Activated effector memory CD4-positive, alpha-beta T cell treated with anti-CD3 and anti-CD28 coated beads, Interleukin-2, amount 50 U/mL, for 16 hours (primary cell): ENCODE measurements around the gene EVPLL.
"Not testable (repeated sequence)": the region's sequence is repeated elsewhere in the genome, so short reads cannot be mapped to it uniquely, and the experiment has no call there.

Source experiments
- DNase-seq: peaks from one replicate; pipeline ENCODE4 v3.0.0-alpha.2; 2020

The EVPLL gene

DNA sequence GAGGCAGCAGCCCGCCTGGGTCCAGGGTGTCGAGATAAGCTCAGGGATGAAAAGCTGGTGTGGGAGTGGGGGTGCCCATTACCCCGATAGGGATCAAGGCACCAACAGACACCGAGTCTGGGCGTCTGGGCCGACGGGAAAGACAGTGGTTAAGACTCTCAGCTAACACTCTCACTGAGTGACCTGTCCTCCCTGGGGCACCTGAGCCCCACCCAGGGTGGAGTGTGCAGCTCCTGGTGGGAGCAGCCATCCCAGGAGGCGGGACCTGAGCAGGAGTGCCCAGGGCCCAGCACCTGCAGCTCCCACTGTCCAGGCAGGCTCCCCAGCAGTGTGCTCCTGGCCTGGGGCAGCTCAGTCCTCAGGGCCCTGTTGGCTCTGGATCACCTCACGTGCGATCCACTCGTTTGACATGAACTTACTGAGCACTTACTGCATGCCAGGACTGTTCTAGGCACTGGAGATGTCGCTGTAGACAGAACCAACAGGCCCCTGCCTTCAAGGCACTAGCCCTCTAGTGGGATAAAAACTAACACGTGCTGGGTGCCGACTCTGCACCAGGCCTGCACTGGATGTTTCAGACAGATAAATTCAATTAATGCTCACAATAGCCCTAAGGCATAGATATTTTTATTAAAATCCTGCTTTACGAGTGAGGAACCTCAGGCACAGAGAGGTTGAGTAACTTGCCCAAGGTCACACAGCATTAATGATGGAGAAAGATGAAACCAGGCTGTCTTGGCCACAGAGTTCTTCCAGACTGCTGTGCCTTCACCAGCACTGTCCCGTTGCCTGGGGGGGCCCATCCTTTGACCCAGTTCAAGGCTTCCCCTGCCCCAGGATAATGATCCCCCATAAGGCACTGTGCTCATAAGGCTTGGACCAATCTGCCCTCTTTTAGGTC is 1.9 kb downstream of the EVPLL start:
- no peak for DNase-seq

DNA sequence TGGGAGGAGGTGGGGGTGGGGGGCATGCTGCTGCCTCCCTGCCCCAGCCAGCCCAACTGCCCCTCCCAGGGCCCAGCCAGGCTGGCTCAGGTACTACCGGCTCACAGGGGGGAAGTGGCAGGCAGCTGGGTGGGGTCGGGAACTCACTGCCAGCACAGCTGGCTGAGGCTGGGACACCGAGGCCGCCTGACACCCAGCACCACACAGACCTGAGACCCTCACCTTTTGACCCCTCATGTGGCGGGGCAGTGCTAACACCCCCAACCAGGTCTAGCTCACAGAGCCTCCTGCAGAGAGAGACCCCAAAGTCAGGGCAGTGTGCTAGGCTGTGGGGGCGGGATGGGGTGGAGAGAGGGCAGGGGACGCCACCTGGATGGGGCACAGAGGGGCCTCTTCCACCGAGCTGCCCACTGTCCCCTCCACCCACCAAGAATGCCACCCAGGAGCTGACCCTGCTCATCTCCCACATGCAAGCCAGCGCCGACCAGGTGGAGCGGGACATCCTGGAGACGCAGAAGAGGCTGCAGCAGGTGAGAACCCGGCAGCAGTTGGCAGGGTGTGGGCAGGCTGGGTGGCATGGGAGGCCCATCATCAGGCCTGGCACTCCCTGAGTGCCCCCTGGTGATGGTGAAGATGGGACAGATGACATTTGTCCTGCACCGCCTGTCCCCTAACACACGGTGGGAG is 3.0 kb downstream of the EVPLL start:
- DNase-seq = no peak

DNA sequence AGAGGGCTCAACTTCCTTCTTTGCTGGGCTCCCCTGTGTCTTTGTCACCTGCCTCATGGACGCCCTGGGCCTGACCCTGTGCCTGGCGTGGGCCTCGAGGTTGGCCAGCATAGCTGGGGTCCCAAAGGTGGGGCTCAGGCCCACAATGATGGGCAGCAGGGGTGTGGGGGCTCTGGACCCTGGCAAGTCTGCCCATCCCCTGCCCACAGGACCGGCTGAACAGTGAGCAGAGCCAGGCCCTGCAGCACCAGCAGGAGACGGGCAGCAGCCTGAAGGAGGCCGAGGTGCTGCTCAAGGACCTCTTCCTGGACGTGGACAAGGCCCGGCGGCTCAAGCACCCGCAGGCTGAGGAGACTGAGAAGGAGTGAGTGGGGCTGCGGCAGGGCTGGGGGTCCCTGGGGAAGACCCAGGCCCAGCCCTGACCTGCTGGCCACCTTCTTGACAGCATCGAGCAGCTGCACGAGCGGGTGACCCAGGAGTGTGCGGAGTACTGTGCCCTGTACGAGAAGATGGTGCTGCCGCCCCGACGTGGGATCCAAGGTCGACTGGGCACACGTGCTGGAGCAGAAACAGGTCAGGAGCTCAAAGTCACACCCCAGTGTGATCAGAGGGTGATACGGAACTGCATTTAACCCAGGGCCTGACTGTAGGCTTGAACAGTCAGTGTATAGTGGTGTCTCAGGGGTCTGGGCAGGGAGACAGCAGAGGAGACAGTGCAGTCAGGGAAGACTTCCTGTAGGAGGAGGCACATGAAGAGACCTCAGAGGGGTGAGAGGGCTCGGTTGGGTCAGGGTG is 3.8 kb downstream of the EVPLL start:
- no peak for DNase-seq

DNA sequence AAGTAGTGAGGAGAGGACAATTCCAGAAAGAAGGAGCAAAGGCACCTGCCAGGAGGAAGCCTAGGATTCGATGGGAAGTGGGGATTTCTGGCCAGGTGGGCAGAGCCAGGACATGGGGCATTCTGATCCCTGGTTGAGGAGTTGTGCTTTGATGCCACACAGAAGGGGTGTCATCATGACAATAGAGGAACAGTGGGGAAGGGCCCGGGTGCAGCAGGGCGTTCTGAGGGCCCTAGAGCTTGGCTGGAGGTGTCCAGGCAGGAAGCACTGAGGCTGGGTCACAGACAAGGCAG is 4.3 kb downstream of the EVPLL start:
- DNase-seq = no peak

DNA sequence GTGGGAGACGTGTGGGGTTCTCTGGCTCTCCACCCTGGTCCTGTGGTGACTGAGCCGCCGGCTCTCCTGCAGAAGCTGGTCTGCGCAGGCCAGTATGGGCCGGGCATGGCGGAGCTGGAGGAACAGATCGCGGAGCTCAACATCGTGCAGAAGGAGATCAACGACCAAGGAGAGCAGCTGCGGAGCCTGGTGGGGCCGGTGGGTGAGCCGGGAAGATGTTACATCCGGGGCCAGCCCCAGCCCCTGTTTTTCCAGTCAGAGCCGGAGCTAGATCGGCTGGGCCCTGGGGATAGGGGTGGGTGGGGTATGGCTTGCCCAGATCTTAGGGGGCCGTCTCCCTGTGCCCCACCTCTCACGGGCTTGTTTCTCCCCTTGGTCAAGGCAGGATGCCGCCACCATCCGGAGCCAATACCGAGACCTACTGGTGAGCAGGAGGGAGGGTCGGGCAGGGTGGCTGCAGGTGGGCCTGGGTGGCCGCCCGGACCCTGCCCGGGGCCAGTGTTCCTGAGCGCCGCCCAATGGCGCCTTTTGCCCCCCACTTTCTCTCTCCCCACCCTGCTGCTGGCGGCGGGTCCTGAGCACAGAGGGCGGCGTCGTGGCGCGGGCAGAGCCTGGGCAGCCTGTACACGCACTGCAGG is 5.0 kb downstream of the EVPLL start:
- DNase-seq = no peak

DNA sequence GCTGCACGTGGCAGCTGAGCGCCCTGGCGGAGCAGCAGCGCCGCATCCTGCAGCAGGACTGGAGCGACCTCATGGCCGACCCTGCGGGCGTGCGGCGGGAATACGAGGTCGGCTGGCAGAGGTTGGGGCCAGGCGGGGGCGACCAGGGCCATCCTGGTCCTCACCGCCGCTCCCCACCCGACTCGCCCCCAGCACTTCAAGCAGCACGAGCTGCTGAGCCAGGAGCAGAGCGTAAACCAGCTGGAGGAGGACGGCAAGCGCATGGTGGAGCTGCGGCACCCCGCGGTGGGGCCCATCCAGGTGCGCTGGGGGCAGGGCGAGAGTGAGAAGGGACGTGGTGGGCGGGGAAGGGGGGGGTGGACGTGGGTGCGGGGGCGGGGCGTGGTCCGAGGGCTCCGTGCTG is 5.5 kb downstream of the EVPLL start:
- not testable (repeated sequence) for DNase-seq

DNA sequence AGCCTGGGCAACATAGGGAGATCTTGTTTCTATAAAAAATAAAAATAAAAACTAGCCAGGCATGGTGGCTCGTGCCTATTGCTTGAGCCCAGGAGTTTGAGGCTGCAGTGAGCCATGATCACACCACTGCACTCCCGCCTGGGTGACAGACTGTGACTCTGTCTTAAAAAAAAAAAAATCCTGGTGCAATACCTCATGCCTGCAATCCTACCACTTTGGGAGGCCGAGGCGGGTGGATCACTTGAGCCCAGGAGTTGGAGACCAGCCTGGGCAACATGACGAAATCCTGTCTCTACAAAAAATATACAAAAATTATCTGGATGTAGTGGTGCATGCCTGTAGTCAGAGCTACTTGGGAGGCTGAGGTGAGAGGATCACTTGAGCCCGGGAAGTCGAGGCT is 6.7 kb downstream of the EVPLL start:
- DNase-seq = not testable (repeated sequence)

DNA sequence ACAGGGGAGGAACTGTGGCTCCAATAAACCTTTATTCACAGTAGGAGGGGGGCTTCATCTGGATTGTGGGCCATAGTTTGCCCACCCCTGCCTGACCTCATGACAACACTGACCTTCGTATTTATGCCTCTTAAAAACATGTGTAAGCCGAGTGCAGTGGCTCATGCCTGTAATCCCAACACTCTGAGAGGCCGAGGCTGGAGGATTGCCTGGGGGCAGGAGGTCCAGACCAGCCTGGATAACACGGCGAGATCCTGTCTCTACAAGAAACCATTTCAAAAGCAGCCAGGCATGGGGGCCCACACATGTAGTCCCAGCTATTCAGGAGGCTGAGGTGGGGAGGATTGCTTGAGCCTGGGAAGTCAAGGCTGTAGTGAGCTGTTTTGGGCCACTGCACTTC is 10.0 kb downstream of the EVPLL start:
- not testable (repeated sequence) for DNase-seq

DNA sequence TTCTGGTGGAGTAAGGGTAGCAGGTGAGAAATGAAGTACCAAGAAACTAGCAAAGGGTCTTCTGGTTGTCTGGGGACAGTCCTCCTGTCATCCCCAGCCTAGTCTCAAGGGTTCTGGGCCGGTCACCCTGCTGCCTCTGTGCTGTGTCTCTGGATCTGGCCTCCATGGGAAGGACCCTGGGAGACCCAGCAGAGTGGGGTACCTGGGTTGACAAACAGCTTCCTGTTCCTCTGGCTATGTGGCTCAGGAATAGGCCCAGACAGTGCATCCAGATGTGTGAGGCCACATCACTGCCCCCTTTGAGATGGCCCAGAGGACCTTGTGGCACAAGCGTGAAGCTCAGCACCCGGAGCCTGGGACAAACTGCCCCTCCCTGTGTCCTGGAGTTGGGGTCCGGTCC is 10.7 kb downstream of the EVPLL start:
- DNase-seq = not testable (repeated sequence)

DNA sequence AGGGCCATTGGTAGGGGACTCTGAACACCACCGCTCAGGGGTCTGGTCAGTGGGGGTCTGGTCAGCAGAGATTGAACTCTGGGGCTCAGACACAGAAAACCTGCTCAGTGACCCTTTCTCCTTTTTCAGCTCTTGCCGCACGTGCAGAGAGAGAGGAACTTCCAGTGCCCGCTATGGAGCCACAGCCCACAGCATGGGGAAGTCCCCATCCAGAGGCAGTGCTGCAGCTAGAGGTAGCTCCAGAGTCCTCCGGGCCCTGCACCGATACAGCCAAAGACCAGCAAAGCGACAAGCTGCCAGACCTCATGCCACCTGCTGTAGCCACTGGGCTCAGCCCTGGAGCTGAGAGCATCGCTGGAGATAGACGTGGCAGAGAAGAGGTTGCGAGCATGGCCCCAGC is 11.2 kb downstream of the EVPLL start:
- not testable (repeated sequence) for DNase-seq

DNA sequence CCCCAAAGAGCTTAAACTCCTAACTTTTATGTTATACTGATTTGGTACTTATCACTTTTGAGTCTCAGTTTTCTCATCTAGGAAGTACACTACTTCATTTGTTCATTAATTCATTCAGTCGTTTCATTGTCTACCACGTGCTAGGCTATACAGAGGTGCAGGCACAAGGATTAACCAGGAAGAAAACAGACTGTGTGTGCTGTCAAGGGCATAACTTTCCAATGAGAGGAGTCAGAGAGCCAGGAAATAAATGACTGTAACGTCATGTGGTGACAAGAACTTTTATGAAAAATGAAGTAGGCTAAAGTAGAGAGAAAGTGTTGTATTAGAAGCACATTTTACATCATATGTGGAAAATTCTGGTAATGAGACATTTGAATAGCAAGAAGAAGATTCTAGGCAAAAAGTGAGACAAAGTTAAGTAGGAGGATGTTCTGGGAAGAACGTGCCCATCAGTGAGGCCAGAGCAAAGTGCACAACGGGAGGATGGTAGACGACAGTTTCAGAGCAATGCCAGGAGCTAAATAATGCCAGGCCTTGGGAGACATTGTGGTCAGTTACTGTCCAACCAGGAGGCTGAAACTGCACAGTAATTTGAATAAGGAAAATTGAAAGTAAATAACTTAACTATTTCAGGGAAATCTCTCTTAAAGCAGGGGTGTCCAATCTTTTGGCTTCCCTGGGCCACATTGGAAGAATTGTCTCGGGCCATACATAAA is 24.5 kb downstream of the EVPLL start:
- DNase-seq = not testable (repeated sequence)

DNA sequence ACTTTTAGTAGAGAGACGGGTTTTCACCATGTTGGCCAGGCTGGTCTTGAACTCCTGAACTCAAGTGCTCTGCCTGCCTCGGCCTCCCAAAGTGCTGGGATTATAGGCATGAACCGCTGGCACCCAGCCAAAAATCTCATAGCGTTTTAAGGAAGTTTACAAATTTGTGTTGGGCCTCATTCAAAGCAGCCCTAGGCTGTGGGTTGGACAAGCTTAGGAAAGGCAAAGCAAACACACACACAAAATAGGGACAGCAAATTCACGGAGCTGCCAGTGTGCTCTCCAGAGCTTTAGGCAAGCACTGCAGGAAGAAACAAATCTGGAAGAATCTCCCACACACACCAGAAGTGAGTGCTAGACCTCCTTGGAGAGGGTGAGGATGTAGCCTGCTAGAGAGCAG is 25.6 kb downstream of the EVPLL start:
- not testable (repeated sequence) for DNase-seq

DNA sequence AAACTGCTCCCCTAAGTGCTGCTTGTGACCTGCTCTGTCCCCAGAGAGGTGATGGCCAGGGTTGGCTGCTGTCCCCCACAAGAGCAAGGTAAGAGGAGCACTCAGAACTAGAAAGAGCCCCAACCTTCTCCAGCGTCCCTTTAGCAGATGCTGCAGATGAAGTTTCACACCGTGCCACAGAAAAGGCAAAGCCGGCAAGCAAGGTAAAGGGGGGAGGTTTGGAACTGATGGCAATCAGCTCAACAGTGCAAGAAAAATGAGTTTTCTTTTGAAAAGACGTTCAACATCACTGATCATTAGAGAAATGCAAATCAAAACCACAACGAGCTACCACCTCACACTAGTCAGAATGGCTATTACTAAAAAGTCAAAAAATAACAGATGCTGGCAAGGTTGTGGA is 26.0 kb downstream of the EVPLL start:
- not testable (repeated sequence) for DNase-seq

DNA sequence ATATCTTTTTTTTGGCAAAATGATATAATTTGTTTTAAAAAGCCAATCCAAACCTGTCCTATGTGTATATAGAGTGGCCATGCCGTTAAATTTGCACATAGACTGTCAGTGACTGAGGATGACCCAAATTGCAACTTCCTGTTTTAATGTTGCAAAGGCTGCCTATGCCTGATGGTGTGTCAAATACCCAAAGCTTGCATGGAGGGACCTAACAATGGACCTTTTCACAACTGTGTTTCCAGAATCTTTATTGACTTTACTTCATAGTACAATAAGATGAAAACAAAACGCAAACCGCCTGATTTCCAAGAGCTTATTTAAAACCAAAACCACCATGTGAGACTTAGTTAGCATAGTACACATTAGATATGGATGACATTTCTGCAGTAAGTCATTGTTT is 31.3 kb downstream of the EVPLL start:
- not testable (repeated sequence) for DNase-seq

DNA sequence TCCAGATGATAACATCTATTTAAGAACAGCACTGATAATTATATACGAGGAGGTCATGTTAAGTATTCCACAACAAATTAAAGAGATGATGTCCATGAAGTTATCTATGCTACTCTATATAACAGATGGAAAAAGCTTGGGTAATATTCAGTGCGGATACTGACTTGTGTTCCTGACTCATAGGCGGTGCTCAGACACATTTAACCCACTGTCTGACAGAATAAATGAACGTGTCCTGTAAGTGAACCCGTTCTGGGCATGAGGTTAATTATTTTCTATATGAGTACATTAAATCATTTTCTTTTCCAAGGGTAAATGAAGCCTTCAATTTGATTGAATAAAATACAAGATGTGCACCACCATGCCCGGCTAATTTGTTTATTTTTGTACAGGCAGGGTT is 31.7 kb downstream of the EVPLL start:
- DNase-seq = not testable (repeated sequence)

DNA sequence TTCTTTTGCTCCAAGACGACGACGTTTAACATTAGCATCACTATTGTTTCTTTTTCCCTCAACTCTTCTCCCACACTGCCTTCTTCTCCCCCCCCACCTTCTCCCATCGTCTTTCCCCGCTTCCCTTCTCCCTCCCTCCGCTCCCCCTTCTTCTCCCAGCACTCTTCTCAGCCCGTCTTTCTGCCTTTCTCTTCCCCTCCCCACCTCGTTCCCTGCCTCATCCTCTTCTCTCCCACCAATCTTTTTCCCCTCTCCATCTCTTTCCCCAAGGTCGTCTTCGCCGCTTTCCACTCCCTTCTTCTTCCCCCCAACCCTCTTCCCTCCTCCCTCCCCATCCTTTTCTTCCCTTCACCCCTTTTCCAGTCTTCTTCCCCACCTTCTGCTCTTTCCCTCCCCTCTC is 33.2 kb downstream of the EVPLL start:
- not testable (repeated sequence) for DNase-seq

DNA sequence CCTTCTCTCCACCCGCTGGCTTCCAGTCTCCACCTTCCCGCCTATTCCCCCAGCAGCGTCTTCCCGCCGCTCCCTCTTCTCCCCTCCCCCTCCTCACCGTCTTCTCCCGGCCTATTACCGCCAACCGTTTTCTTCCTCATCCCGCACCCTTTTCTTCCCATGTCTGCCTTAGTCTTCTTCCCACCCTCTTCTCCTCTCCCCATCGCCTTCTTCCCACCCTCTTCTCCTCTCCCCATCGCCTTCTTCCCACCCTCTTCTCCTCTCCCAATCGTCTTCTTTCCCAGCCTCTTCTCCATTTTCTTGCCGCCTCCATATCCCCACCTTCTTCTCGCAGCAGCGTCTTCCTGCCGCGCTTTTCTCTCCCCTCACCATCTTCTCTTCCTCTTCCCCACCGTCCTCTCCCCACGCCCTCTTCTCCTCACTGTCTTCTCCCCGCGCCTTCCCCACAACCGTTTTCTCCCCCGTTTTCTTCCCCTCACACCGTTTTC is 33.8 kb downstream of the EVPLL start:
- peak; percentile 68 for DNase-seq

DNA sequence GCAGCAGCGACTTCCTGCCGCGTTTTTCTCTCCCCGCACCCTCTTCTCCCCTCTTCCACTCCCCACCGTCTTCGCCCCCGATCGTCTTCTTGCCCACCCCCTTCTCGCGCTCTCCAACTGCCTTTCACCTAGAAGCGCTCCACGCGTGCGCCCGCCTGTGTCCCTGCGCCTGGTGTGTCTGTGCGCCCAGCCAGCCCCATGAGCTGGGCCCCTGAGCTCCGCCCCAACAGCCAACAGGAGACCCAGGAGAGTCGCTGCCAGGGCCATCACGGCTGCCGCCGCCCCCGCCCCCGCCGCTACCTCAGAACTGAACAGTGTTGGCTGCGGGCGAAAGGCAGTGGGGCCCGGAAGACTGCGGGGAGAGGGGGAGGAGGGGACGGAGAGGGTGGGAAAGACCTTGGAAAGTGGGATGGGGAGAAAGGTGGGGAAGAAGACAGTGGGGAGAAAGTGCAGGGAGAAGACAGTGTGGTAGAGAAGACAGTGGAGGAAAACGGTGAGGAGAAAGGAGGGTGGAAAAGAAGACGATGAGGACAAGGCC is 34.5 kb downstream of the EVPLL start:
- DNase-seq = not testable (repeated sequence)

DNA sequence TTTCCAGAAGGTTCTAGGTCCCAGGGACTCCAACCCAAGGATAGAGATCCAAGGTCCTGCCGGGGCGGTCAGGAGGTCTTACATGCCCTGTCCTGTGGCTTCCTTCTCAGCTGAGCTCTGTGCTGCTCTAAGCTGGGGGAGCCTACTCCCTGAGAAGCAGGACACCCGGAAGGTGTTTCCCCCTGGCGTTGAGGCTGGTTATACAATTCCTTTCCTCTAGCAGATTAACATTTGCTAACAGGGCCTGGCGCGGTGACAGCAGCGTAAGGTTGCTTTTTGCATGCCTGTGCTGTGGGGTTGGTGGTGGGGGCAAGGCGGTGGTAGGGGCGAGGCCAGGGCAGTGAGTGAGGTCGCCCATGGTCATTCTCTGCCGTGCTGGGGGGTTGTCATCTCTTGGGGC is 43.9 kb downstream of the EVPLL start:
- not testable (repeated sequence) for DNase-seq

DNA sequence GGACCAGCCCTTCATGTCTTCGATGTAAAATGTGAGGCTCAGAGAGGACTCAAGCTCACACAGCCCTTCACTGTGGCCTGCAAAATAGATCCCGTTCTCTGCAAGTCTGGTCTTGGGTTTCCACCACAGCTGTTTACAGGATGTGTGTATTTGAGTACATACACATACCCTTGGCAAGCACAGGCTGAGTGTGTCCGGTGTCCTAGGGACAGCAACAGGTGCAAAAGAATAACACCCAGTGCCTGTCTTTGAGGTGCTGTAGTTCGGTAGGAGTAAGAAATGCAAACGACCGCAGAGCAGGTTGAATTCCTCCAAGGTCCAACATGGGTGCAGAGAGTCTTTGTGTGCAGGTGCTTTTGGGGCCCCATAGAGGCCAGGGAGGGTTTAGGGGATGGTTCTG is 44.9 kb downstream of the EVPLL start:
- DNase-seq = not testable (repeated sequence)

DNA sequence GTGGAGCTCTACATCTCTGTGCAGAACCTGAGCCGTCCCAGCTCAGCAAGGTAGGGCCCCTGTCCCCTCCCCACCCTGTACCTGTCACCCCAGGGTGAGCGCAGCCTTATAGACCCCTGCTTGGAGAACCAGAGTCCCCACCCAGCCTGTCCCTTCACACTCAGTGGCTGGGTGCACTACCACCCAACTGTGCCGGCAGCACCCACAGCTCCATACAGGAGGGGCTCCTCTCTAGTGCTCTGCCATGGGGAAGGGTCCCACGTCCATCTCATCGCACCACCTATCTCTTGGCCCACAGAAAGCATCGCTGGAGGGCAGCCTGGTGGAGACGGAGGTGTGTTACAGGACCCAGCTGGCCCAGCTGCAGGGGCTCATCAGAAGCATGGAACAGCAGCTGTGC is 45.4 kb downstream of the EVPLL start:
- not testable (repeated sequence) for DNase-seq

DNA sequence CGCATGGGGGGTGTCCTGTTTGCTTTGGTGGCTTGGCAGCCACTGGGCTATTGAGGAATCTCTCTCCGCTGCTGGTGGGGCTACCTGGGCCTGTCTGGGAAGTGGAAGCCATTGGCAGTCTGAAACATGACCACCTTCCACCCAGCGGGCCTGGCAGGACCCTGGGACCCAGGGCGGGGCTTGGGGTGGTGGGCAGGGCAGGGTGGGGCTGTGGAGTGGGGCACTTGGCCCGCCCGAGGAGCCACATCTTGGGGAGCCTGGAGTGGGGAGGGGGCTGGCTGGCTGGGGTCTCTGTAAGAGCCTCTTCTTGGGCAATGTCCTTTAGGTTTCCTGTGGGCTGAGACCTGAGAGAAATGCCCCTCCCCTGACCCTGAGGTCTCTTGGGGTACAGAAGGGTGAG is 48.0 kb downstream of the EVPLL start:
- not testable (repeated sequence) for DNase-seq
